Mesothelial cell of epicardium (in vitro differentiated cells): Measurements from ENCODE around the gene CSK. TPM values are rescaled to one million over a fixed set of nuclear protein-coding genes. Genes with fewer than 3 reads are reported as not detected.
A peak's percentile ranks its signal among the peaks of the same experiment; 100 is the strongest.

Experiments used
- DNase-seq, 2 experiments: peaks; one replicate each; pipeline ENCODE4 v3.0.0; 2021; ENCODE audit warnings: low spot score in 2 of 2; ENCODE audit not compliant: unreplicated experiment in 2 of 2
- H3K27ac Mint-ChIP-seq: 2 replicates; pipeline ENCODE4 v1.8.0; 2021; ENCODE audit warnings: mixed read lengths
- H3K27me3 Mint-ChIP-seq: 2 replicates; pipeline ENCODE4 v1.8.0; 2021; ENCODE audit warnings: low read depth, mixed read lengths
- H3K36me3 Mint-ChIP-seq: 2 replicates; pipeline ENCODE4 v1.8.0; 2021; ENCODE audit warnings: mixed read lengths
- H3K4me1 Mint-ChIP-seq: 2 replicates; pipeline ENCODE4 v1.8.0; 2021; ENCODE audit warnings: mixed read lengths
- H3K4me3 Mint-ChIP-seq: 2 replicates; pipeline ENCODE4 v1.8.0; 2021; ENCODE audit warnings: mild to moderate bottlenecking, moderate library complexity, mixed read lengths
- H3K9me3 Mint-ChIP-seq: 2 replicates; pipeline ENCODE4 v1.8.0; 2021; ENCODE audit warnings: mixed read lengths
- CTCF ChIP-seq: fragments of 200-600 bp; sonication (generic); IDR thresholded peaks from one replicate; pipeline ENCODE4 v1.5.0; 2021; ENCODE audit warnings: antibody characterized with exemption; ENCODE audit not compliant: unreplicated experiment
- total RNA-seq: library from RNA; stranded (reverse); gene quantifications from 3 replicates; pipeline ENCODE4 v1.2.1, GENCODE V29; 2021

Gene CSK
- total RNA-seq, 1 donor from 2014 or later, result 58.1 TPM

DNA sequence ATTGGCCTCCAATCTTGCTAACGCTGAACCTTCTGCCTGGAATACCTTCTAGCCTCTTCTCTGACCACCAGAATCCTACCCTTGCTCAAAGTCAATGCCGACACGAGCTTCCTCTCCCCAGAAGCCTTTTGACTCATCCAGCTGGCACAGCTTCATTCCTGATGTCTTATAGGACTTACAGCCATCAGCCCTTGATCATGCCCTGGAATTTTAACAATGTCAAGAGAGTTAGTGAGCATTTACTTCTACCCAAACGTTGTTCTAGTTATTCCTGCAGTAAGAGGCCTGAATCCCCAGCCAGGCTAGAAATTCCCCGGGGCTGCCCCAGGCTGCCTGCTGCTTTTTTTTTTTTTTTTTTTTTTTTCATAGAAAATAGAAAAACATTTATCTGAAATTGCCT is 29.3 kb upstream of the CSK start:
- Mint-ChIP-seq H3K27ac (peak overlapping the region; percentile 70), H3K9me3 (no peaks in the 10 kb centered on the region), H3K4me1 (peaks cover 10% of the 10 kb centered on the region), H3K4me3 (no peak overlapping the region), H3K27me3 (no peaks in the 10 kb centered on the region), H3K36me3 (no peaks in the 10 kb centered on the region)
- TF ChIP-seq CTCF, result no peak
- no peak for DNase-seq

DNA sequence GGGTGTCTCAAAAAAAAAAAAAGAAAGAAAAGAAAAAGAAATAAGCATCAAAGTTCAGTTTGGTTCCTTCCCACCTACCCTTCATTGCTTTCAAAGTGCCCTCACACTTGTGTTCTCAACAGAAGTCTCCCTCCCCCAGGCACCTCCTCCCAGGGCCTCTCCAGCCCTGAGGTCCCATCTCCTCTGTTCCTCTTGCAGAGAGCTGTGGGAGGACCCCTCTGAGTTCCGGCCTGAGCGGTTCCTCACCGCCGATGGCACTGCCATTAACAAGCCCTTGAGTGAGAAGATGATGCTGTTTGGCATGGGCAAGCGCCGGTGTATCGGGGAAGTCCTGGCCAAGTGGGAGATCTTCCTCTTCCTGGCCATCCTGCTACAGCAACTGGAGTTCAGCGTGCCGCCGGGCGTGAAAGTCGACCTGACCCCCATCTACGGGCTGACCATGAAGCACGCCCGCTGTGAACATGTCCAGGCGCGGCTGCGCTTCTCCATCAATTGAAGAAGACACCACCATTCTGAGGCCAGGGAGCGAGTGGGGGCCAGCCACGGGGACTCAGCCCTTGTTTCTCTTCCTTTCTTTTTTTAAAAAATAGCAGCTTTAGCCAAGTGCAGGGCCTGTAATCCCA is 27.2 kb upstream of the CSK start:
- Mint-ChIP-seq H3K36me3 (no peaks in the 10 kb centered on the region), H3K27ac (no peak overlapping the region), H3K4me1 (peaks cover 10% of the 10 kb centered on the region), H3K4me3 (no peak overlapping the region), H3K27me3 (peaks cover 2% of the 10 kb centered on the region), H3K9me3 (no peaks in the 10 kb centered on the region)
- TF ChIP-seq CTCF, result no peak
- DNase-seq, result no peak

- no peak overlapping the region for H3K27ac Mint-ChIP-seq
- DNase-seq, result no peak
- no peaks in the 10 kb centered on the region for H3K9me3 Mint-ChIP-seq
- no peak for TF ChIP-seq CTCF
- peaks cover 2% of the 10 kb centered on the region for H3K4me1 Mint-ChIP-seq
- H3K27me3 Mint-ChIP-seq, result peaks cover 3% of the 10 kb centered on the region
- no peak overlapping the region for H3K4me3 Mint-ChIP-seq
- no peaks in the 10 kb centered on the region for H3K36me3 Mint-ChIP-seq
These were observed 23.1 kb upstream of the CSK start for GRCh38 chr15:74758736-74759135.

- peaks cover 3% of the 10 kb centered on the region for H3K27me3 Mint-ChIP-seq
- no peak overlapping the region for H3K27ac Mint-ChIP-seq
- TF ChIP-seq CTCF, result no peak
- DNase-seq, result no peak
- H3K36me3 Mint-ChIP-seq, result no peaks in the 10 kb centered on the region
- no peak overlapping the region for H3K4me3 Mint-ChIP-seq
- H3K4me1 Mint-ChIP-seq, result peaks cover 4% of the 10 kb centered on the region
- H3K9me3 Mint-ChIP-seq, result no peaks in the 10 kb centered on the region
These were observed 19.1 kb upstream of the CSK start for GRCh38 chr15:74762791-74763150.

GRCh38 chr15:74763416-74763815 is 18.5 kb upstream of the CSK start:
- Mint-ChIP-seq H3K4me1 (peaks cover 4% of the 10 kb centered on the region), H3K9me3 (no peaks in the 10 kb centered on the region), H3K36me3 (no peaks in the 10 kb centered on the region), H3K27ac (no peak overlapping the region), H3K4me3 (no peak overlapping the region), H3K27me3 (peaks cover 3% of the 10 kb centered on the region)
- no peak for DNase-seq
- no peak for TF ChIP-seq CTCF
